ENCODE measurements around the gene WDR47. TPM values are rescaled to one million over a fixed set of nuclear protein-coding genes. Genes with fewer than 3 reads are reported as not detected.

WDR47 gene
- total RNA-seq, 1 experiment from 2014 or later: 6.6 TPM

DNA sequence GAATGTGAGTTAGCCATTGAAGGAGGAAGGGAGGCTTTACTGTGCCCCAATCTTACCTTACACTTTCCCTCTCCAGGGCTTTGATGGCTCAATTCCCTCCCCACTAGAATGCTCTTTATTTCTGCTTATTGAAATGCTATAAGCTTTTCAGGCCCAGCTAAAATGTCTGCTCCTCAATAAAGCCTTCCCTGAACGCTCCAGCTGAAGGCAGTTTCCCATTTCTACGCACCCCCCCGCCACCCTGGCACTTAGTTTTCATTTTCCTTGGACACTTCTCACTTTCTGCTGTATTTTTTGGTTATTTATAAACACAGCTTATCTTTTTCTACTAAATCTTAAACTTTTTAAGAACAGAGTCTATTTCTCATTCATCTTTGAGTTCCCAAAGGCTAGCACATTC, 41.6 kb upstream of the WDR47 start:
- Mint-ChIP-seq H3K4me3 (no peak overlapping the region), H3K27me3 (ENCODE audit: low read depth) (no peaks in the 10 kb centered on the region), H3K27ac (no peak overlapping the region), H3K4me1 (peaks cover 24% of the 10 kb centered on the region in 2 experiments), H3K36me3 (ENCODE audit: insufficient read depth in 1 of 3, low read depth in 3 of 3) (peaks cover 0 to 1% (median 0%) of the 10 kb centered on the region in 3 experiments; a peak in 1 of 7 replicates), H3K9me3 (peaks cover 0 to 3% of the 10 kb centered on the region in 2 experiments; a peak in 1 of 5 replicates)
- no peak overlapping the region for H3K23ac ChIP-seq (ENCODE audit: insufficient read length, low read depth, low read length)
- H2BK12ac ChIP-seq (ENCODE audit: insufficient read length, low read depth, low read length): no peak overlapping the region
- no peak overlapping the region for H2AFZ ChIP-seq (ENCODE audit: low read length)
- H2BK120ac ChIP-seq (ENCODE audit: low read depth, low read length, poor library complexity, severe bottlenecking): no peak overlapping the region
- H3K23me2 ChIP-seq (ENCODE audit: insufficient read length, low read depth, low read length, poor library complexity, severe bottlenecking): no peaks in the 10 kb centered on the region
- H3T11ph ChIP-seq (ENCODE audit: low read length): no peak overlapping the region
- no peaks in the 10 kb centered on the region for H4K20me1 ChIP-seq (ENCODE audit: control insufficient read depth, insufficient read depth, insufficient read length)
- no peak overlapping the region for H3K4ac ChIP-seq (ENCODE audit: low read depth, low read length)
- H4K5ac ChIP-seq (ENCODE audit: insufficient read length, low read depth, low read length): no peak overlapping the region
- H3K4me2 ChIP-seq (ENCODE audit: insufficient read depth, insufficient read length, low read length): no peak overlapping the region
- H3K27ac ChIP-seq (ENCODE audit: insufficient read length, low read depth, low read length): no peak overlapping the region
- no peaks in the 10 kb centered on the region for H3K79me2 ChIP-seq (ENCODE audit: insufficient read depth, low read length)
- TF ChIP-seq CTCF (conservative IDR thresholded peaks at IDR 0.05): no peak
- no peaks in the 10 kb centered on the region for H3K9me3 ChIP-seq (ENCODE audit: control insufficient read depth, low read depth, low read length)
- H3K56ac ChIP-seq (ENCODE audit: insufficient read length, low read depth, low read length): no peak overlapping the region
- no peak overlapping the region for H4K8ac ChIP-seq (replicated peaks; ENCODE audit: insufficient read length, low read depth, low read length)
- H3K27me3 ChIP-seq (ENCODE audit: insufficient read depth, low read length): no peaks in the 10 kb centered on the region
- DNase-seq: no peak
- no peak overlapping the region for H2BK15ac ChIP-seq (ENCODE audit: low read depth, low read length)
- H3K79me1 ChIP-seq (ENCODE audit: insufficient read depth, low read depth, low read length, poor library complexity, severe bottlenecking): no peaks in the 10 kb centered on the region
- H2BK5ac ChIP-seq (ENCODE audit: insufficient read length, low read length): no peak overlapping the region
- no peak overlapping the region for H2BK20ac ChIP-seq (ENCODE audit: low read depth, low read length, poor library complexity, severe bottlenecking)
- no peak overlapping the region for H4K91ac ChIP-seq (ENCODE audit: insufficient read length, low read depth, low read length)
- no peak overlapping the region for H3K9ac ChIP-seq (ENCODE audit: extremely low read depth, insufficient read length, low read length)
- H3K4me1 ChIP-seq (ENCODE audit: insufficient read depth, low read length): peaks cover 2% of the 10 kb centered on the region; the same call in 1 of the 2 replicates
- no peak overlapping the region for H3K14ac ChIP-seq (ENCODE audit: insufficient read depth, low read length)
- H3K18ac ChIP-seq (ENCODE audit: insufficient read length, low read depth, low read length): no peak overlapping the region
- no peak overlapping the region for H2AK5ac ChIP-seq (ENCODE audit: insufficient read length, low read length)
- no CpG with 5 or more reads among the region's 3 CpGs for WGBS (ENCODE audit: extremely low coverage, insufficient read length, low lambda C conversion rate)
